Left lung (tissue), 10 donors: Measurements from ENCODE around the gene LEAP2. TPM values are rescaled to one million over a fixed set of nuclear protein-coding genes. Genes with fewer than 3 reads are reported as not detected.
A peak's percentile ranks its signal among the peaks of the same experiment; 100 is the strongest.

Experiments
- ATAC-seq: fragments of 200-7000 bp; cut with Tn5 transposase; one replicate; pipeline ENCODE4 v1.9.1; 2020; ENCODE audit warnings: moderate library complexity
- DNase-seq, 4 donors: peaks; one replicate each; pipeline ENCODE4 v3.0.0-alpha.2; 2013 to 2020
- H3K27ac ChIP-seq, 2 donors: fragments of 200-600 bp; sonication (generic) in 1 of 2; one replicate each; pipeline versions ENCODE4 v1.5.0 to v1.8.0; 2020 to 2021
- H3K27me3 ChIP-seq, 2 donors: fragments of 200-600 bp; sonication (generic) in 1 of 2; one replicate each; pipeline versions ENCODE4 v1.5.0 to v1.8.0; 2020 to 2021
- H3K36me3 ChIP-seq, 2 donors: fragments of 200-600 bp; sonication (generic) in 1 of 2; one replicate each; pipeline versions ENCODE4 v1.5.0 to v1.8.0; 2020 to 2021
- H3K4me1 ChIP-seq, 2 donors: fragments of 200-600 bp; one replicate each; pipeline ENCODE4 v1.8.0; 2021
- H3K4me3 ChIP-seq, 2 donors: fragments of 200-600 bp; sonication (generic) in 1 of 2; one replicate each; pipeline versions ENCODE4 v1.5.0 to v1.8.0; 2020 to 2021; ENCODE audit warnings: mild to moderate bottlenecking in 1 of 2
- H3K9me3 ChIP-seq, 2 donors: fragments of 200-600 bp; sonication (generic) in 1 of 2; one replicate each; pipeline versions ENCODE4 v1.5.0 to v1.8.0; 2020 to 2021
- CTCF ChIP-seq, 2 donors: fragments of 200-600 bp; sonication (generic) in 1 of 2; IDR thresholded peaks; one replicate each; pipeline versions ENCODE4 v1.5.0 to v1.8.0; 2021; ENCODE audit warnings: antibody characterized with exemption in 2 of 2
- intact Hi-C, 2 donors: fragments of 100-400 bp; cut with DNase I; formaldehyde crosslinking; loops; one replicate each; pipeline versions ENCODE4 v1.11.2 to v1.14.2; 2022
- polyA plus RNA-seq, 6 donors: library from polyadenylated mRNA; unstranded; fragments of 120-200 nt; gene quantifications; one replicate each; pipeline ENCODE4 v1.2.1, GENCODE V29; 2013; ENCODE audit not compliant: insufficient read length in 6 of 6
- total RNA-seq, 2 donors: library from RNA; stranded (reverse); fragmentation: NEBNext Ultra II Directional; extraction: Animal tissue kit (Norgen Biotek cat#: 25700); gene quantifications; one replicate each; pipeline ENCODE4 v1.2.1, GENCODE V29; 2021
- donor health status: DM: no; HTN: yes; CAD: no.
- donor health status: DM: no; HTN: no; CAD: no.

Gene LEAP2
- total and polyA plus RNA-seq, 8 donors = 1.2 to 6.0 (median 4.0) TPM

GRCh38 chr5:132889501-132889900, 16.0 kb downstream of the LEAP2 start:
- Histone ChIP-seq H3K4me3 (no peak overlapping the region), H3K27me3 (no peaks in the 10 kb centered on the region), H3K9me3 (no peaks in the 10 kb centered on the region), H3K36me3 (peaks cover 0 to 99% of the 10 kb centered on the region in 2 donors), H3K4me1 (peaks cover 0 to 7% of the 10 kb centered on the region in 2 donors), H3K27ac (no peak overlapping the region)
- TF ChIP-seq CTCF (IDR thresholded peaks at IDR 0.05) = no peak
- ATAC-seq (peak; percentile 57), DNase-seq (no peak)
- intact Hi-C loops = no loop called here

- Histone ChIP-seq H3K36me3 (peaks cover 0 to 100% of the 10 kb centered on the region in 2 donors), H3K4me1 (peaks cover 0 to 7% of the 10 kb centered on the region in 2 donors), H3K9me3 (no peaks in the 10 kb centered on the region), H3K4me3 (no peak overlapping the region), H3K27ac (no peak overlapping the region), H3K27me3 (no peaks in the 10 kb centered on the region)
- no peak for TF ChIP-seq CTCF (IDR thresholded peaks at IDR 0.05)
- ATAC-seq = no peak
- intact Hi-C loops = no loop called here
- no peak for DNase-seq
Measured at GRCh38 chr5:132890817-132891216, 17.3 kb downstream of the LEAP2 start.

- TF ChIP-seq CTCF (IDR thresholded peaks at IDR 0.05) = no peak
- Histone ChIP-seq H3K27ac (no peak overlapping the region), H3K36me3 (peaks cover 0 to 92% of the 10 kb centered on the region in 2 donors), H3K9me3 (no peaks in the 10 kb centered on the region), H3K4me1 (no peaks in the 10 kb centered on the region), H3K4me3 (no peak overlapping the region), H3K27me3 (no peaks in the 10 kb centered on the region)
- intact Hi-C loops = no loop called here
- ATAC-seq (no peak), DNase-seq (no peak)
Measured at GRCh38 chr5:132895719-132896305, 22.3 kb downstream of the LEAP2 start.

- intact Hi-C loops = no loop called here
- DNase-seq (no peak), ATAC-seq (no peak)
- H3K27me3 ChIP-seq = no peaks in the 10 kb centered on the region
- H3K9me3 ChIP-seq = no peaks in the 10 kb centered on the region
- peaks cover 0 to 90% of the 10 kb centered on the region in 2 donors for H3K36me3 ChIP-seq
- H3K4me3 ChIP-seq = no peak overlapping the region
- TF ChIP-seq CTCF (IDR thresholded peaks at IDR 0.05) = no peak
- H3K27ac ChIP-seq = no peak overlapping the region
- no peaks in the 10 kb centered on the region for H3K4me1 ChIP-seq
Measured at GRCh38 chr5:132896685-132897084, 23.2 kb downstream of the LEAP2 start.

- TF ChIP-seq CTCF (IDR thresholded peaks at IDR 0.05) = no peak
- Histone ChIP-seq H3K27ac (no peak overlapping the region), H3K4me3 (no peak overlapping the region), H3K4me1 (no peaks in the 10 kb centered on the region), H3K36me3 (peaks cover 0 to 84% of the 10 kb centered on the region in 2 donors), H3K27me3 (no peaks in the 10 kb centered on the region), H3K9me3 (no peaks in the 10 kb centered on the region)
- DNase-seq (no peak), ATAC-seq (no peak)
- intact Hi-C loops = no loop called here
Measured at GRCh38 chr5:132898094-132898493, 24.6 kb downstream of the LEAP2 start.
